Endometrial microvascular endothelial cells (primary cell): ENCODE results near the gene STK26. TPM values are rescaled to one million over a fixed set of nuclear protein-coding genes. Genes with fewer than 3 reads are reported as not detected.
"Not testable (repeated sequence)": the region's sequence is repeated elsewhere in the genome, so short reads cannot be mapped to it uniquely, and the experiment has no call there.

Source experiments
- in situ Hi-C: cut with HindIII; loops from 2 replicates; pipeline ENCODE4 v1.10.0; 2017; ENCODE audit warnings: low sequenced_read_pairs, low pct_unique_long_range_greater_than_20kb; ENCODE audit errors: inconsistent ontology term
- total RNA-seq: library from RNA; depleted of rRNA; stranded (reverse); fragments of >200 nt; gene quantifications from one replicate; pipeline ENCODE4 v1.2.3, GENCODE V29; 2015; ENCODE audit errors: inconsistent ontology term

STK26 gene
- total RNA-seq, 1 donor from 2014 or later: 10.0 TPM

DNA sequence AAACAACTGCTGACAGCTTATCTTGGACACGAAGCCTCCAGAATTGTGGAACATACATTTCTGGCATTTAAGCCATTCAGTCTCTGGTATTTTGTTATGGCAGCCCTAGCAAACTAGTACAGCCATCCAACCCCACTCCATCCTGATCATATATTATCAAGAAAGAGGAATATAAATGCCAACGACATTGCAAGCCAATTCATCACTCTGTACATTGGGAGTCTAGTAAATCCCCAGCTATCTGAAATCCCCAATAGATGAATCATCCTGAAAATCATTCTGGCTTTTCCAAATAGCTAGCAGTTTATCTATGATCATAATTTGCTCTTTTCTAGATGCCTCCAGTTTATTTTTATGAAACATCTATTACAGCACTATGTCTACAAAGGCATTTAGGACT is 63.6 kb downstream of the STK26 start:
- in situ Hi-C loops: no loop called here

DNA sequence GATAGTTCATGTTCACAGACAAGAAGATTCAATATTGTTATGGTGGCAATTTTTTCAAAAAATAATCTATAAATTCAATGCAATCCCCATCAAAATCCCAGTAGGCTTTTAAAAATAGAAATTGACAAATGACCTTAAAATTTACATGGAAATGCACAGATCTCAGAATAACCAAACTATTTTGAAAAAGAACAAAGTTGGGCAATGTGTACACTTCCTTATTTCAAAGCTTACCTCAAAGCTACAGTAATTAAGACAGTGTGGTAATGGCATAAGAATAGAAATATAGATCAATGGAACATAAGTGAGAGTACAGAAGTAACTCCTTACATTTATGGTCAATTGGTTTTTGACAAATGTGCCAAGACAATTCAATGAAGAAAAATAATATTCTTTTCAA is 65.8 kb downstream of the STK26 start:
- in situ Hi-C loops: no loop called here

DNA sequence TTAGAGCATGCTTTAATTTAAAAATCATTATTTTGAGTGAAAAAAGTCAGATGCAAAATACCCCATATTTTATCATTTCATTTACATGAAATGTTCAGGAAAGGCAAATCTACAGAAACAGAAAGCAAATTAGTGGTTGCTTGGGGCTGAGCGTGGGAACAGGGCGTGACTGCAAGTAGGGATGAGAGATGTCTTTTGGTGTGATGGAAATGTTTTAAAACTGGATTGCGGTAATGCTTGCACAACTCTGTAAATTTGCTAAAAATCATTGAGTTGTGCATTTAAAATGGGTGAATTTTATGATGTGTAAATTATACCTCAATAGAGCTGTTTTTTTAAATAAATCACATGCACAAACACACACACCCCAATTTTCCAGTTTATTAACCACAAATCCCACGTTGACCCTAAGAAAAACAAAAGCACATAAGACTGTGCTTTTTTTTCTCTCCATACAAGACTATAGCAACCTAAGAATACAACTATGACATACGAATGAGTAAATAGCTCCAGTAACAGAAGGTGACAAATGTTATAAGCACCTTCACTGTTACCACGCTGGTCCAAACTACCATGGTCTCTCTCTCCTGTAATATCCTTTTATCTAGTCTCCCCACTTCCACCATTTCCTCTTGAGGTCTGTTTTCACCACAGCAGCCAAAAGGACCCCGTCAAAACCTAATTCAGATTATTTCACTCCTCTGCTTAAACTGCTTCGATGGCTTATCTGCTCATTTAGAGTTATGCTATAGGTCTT is 67.5 kb downstream of the STK26 start:
- in situ Hi-C loops: no loop called here

DNA sequence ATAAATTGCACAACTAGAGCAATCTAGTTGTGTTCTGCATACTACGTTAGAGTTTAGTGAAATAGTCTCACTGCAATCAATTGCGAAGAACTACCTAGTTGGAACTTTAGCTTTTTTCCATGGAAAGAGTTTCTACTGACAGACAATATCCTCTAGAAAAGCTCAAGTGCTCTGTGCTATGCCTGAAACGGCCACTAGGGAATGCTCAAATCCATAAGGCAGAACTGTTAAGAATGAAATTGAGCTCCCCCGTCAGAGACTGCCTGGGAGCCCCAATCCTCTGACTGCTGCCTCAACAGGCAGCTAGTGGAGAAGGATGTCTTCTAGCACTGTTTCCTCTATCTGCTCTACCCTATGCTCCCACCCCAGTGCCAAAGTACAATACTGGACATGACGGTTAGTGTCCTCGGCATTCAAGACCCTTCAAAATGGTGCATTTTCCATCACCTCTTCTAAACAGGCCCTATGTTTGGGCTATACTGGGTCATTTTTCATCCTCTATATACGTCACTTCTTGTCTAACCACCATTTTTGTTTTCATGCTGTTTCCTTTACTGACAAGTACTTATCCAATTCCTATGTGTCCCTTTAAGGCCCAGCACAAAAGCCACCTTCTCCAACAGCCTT is 69.5 kb downstream of the STK26 start:
- in situ Hi-C loops: no loop called here

DNA sequence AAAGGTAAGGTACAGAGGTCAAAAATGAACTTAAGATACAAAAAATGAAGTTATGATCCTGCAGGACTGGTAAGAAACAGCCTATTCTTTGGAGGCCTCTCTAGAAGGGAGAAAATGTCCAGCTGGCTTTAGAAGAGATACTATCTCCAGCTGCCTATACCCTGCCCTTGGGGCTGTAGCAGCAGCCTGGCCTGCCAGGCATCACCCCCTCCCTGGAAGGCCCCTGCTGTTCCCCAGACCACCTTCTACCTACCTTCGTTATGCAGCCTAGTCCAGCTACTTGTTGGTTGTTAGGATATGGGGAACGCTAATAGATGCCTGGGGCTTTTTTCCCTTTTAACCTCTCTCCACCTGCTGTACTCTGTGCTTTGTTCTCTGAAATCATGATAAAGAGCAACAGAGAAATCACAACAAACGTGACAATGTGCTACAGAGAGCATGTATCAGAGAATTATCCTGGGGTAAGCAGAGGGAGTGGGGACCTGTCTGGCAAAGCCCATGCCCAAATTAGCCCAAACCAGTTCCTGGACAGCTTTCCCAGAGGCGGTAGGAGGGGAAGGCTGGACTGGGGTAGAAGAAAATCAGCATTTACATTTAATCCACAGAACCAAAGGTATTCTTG is 70.2 kb downstream of the STK26 start:
- in situ Hi-C loops: no loop called here

DNA sequence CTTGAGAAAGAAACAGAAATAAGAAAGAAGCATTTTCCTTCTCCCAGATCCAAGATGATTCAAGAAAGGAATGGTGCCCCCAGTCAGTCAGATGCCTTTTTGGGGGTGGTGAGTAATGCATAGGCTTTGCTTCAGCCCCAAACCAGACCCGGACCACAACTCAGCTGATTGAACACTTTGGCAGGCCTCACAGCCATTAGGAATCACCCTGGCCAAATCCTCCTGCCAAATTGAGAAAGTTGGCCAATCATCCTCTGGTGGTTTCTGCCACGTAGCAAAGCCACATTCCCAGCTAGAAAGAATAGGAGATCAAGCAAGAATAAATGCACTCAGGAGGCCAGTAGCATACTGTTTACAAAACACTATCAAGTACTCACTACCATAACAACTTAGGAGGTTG is 71.1 kb downstream of the STK26 start:
- in situ Hi-C loops: no loop called here

DNA sequence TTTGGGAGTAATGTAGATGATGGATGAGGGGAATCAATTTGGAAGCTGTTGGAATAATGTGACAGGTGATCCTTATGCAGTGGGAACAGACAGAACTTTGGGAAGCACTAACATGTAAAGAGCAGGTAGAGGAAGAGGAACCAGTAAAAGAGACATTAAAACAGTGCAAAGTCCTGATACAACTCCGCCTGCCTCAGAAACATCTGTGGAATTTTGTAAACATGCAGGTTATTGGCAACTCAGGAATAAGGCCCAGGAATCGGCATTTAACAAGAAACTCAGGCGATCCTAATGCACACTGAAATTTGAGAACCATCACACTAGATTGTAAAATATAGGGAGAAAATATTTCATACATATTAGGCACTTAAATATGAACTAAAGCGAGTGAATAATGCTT is 75.6 kb downstream of the STK26 start:
- in situ Hi-C loops: not testable (repeated sequence)

DNA sequence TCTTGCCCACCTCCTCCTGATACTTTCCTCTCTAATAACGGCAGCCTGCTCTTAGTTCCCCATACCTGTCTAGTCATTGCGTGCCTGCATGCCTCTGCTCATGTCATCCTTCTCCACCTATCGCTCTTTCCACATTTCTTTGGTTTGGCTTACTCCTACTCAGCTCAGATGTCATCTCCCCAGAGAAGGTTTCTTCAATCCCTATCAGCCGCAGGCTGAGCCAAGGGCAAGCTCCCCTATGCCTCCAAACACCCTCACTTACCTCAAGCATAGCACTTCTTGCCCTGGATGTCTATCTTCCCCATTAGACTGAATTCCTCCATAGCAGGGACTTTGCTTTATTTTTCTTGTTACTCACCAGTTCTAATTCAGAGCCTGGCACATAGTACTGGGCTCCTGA is 78.1 kb downstream of the STK26 start:
- in situ Hi-C loops: no loop called here

DNA sequence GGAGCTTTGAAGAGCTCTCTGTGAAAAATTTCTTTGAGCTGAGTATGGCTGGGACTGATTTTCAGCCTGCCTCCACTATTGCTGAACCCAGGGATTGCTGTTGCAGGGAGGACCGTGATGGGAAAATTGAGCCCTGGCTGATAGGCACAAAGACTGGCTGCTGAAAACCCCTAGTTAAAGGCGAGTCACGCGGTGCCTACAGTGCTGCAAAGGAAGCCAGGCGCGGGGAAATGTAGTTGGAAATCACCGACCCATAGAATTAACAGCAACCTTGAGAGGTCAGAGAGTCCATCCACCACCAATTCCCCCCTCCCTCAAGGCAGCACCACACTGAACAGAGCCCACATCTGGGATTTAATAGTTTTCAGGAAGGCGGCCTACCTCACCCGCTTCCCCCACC is 78.7 kb downstream of the STK26 start:
- in situ Hi-C loops: no loop called here

DNA sequence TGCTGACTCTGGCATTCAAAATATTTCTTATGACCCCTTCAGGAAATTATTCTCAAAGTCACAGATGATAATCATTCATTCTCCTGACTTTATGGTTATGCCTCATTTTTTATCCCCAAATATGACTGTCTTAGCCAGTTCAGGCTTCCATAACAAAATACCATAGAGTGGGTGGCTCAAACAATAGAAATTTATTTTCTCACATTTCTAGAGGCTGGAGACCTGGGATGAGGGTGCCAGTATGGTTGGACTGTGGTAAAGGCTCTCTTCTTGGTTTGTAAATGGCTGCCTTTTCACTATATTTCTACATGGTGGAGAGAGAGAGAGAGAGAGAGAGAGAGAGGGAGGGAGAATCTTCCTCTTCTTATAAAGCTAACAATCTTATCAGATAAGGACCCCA is 84.2 kb downstream of the STK26 start:
- in situ Hi-C loops: no loop called here

DNA sequence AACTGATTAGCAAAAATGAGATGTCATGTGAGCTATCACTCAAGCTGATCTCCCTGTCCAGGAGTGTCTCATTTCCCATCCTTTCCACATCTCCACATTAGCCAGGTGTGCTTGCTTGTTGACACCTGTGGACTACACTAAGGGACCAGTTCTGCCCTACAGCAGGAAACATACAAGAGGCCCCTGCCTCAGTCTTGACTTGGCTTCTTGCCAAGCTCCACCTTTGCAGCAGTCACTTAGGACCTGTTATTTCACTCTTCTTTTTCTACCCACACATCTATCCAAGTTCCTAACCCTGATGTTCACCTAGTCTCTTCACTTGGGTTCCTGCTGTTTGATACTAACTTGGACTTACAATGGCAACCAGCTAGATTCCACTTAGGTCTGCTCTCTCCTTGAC is 91.5 kb downstream of the STK26 start:
- in situ Hi-C loops: no loop called here

DNA sequence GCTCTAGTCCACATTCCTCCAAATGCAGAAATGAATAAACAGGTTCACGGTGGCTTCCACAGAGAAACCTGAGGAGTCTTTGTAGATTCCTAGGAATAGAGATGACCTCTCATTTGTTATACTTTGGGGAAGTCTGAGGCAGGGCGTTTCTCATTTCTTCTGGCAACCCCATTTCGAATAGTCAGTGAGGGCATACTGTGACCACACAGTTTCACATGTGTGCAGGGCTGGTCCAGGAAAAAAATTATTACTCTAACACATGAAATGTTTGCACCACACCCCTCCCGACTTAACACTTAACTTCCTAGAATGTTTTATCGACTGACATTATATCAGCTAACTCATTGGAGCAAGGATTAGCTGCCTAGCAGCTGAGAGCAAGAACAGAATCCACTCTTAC is 92.7 kb downstream of the STK26 start:
- in situ Hi-C loops: no loop called here

DNA sequence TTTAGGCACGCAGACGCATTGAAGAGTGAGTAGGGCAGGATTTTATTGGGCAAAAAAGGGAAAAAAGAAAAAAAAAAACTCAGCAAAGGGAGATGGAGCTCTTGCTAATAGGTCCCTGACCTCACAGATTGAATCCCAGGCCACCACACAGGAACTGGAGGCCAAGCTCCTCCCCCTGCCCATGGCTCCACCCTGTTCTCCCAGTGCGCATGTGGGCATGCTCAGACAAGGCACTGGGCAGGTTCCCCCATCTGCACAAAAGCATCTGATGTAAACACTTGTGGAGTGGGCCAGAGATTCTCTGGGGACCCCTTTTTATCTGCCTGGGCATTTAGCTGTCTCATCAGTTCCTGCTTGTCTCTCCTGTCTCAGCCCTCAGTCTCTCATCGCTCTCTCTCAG is 95.3 kb downstream of the STK26 start:
- in situ Hi-C loops: no loop called here

DNA sequence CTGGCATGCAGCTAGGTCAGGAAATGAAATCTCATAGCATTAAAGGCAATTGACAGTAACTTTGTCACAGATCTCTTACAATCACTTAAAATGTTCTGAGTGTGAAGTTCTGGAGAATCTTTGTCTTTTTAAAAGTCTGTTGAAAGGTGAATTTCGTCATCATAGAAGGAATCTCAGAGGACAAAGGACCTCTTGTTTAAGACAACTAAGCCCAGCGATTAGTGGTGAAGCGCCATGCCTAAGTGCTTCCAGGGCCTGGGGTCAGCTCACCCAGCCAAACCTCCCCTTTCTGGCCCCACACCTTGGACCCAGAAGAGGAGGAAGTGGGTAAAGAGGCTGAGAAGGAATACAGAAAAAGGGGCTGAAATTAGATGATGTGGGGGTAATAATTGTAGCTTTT is 96.2 kb downstream of the STK26 start:
- in situ Hi-C loops: no loop called here

DNA sequence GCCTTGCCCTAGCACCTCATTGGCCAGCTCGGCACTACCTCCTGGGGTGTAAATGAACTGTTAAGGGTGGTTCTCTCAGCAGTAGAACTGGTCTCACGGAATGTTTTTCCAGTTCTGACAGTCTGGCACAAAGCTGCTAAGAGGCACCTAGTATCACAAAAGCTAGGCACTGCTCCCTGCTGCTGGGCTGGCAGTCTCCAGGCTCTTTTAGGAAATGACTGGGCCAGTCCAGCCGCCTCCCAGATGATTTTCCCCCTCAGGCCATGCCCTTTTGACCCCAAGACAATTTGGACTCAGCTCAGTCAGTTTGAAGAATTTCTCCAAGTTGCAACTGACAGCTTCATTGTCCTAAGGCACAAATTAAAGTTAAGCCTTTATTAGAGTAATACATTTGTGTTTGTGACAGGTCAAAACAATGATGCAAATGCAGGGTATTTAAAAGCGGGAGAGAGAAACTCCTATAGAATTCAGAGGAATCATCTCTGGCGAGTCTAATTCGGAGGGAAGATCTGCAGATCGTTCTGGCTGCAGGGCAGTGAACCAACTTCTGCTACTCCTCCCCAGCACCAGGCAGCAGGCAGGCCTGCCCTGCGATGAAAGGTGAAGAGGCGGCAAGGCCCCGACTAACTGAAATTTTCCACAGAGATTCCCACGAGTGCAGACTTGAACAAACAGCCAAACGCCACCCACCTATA is 96.9 kb downstream of the STK26 start:
- in situ Hi-C loops: no loop called here

DNA sequence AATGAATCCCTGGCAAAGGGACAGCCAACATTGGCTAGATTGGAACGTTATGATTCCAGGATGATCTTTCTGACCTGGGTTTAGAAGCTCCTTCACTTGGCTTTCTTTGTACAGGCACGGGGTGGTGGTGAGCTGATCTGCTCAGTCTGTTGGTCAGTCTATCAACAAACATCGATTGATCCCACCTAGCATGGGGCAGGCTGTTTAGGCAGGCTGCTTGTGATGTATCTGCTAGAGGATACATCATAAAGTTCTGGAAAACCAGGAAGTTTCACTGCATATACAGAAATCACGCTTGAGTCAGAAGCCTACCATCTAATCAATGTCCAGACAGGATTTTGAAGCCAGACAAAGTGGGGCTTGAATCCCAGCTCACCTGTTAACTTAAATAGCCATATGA is 97.8 kb downstream of the STK26 start:
- in situ Hi-C loops: no loop called here
